Fibroblast of mammary gland (primary cell): ENCODE data around the gene CAMKMT.

Experiments
- DNase-seq: peaks from one replicate; pipeline ENCODE4 v3.0.0-alpha.2; 2010; ENCODE audit warnings: low read depth
- H3K4me3 ChIP-seq: 2 replicates; pipeline ENCODE4 v1.5.1; 2011; ENCODE audit warnings: low read depth, mild to moderate bottlenecking, low read length, moderate library complexity; ENCODE audit not compliant: control insufficient read depth
- CTCF ChIP-seq: conservative IDR thresholded peaks from 2 replicates; pipeline ENCODE4 v1.5.1; 2011; ENCODE audit warnings: low read depth, low read length, inconsistent platforms; ENCODE audit not compliant: control insufficient read depth, insufficient read depth

The CAMKMT gene

DNA sequence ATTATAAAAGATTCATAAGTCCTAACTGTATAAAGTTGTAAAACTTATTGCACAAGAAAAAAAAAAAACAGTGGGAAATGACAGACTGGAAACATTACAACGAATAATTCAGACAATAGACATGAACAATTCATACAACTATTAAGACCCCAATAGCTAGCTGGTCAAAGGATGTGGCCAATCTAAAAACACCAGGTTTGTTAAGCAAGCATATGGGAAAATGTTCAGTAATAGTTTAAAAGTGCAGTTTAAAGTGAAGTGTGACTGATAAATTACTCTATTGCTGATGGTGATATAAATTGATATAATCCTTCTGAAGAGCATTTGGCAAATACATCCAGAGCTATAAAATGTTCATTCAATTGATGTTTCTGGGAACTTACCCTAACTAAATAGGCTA is 289.0 kb downstream of the CAMKMT start:
- no peak for DNase-seq
- no peak overlapping the region for H3K4me3 ChIP-seq
- TF ChIP-seq CTCF = no peak

GRCh38 chr2:44651974-44652373 is 290.2 kb downstream of the CAMKMT start:
- H3K4me3 ChIP-seq = no peak overlapping the region
- DNase-seq = no peak
- TF ChIP-seq CTCF = no peak

DNA sequence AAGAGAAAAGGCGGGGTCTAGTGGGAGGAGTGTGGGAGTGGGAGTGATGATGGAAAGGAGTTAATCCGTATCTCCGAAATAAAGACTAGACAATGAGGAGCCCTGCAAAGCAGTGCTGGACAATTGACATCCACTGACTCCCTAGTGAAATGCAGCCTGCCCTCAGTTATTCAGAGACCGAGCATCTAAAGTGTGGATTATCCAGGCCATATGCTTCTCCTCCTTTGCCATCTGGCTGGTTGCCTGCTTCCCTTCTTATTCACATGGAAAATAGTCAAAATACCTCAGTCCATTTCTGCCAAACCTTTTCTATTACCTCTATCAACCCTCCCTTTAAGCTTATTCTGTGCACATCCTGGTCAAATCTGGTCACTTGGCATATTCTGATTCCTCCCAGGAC is 291.0 kb downstream of the CAMKMT start:
- no peak for TF ChIP-seq CTCF
- DNase-seq = no peak
- H3K4me3 ChIP-seq = no peak overlapping the region

DNA sequence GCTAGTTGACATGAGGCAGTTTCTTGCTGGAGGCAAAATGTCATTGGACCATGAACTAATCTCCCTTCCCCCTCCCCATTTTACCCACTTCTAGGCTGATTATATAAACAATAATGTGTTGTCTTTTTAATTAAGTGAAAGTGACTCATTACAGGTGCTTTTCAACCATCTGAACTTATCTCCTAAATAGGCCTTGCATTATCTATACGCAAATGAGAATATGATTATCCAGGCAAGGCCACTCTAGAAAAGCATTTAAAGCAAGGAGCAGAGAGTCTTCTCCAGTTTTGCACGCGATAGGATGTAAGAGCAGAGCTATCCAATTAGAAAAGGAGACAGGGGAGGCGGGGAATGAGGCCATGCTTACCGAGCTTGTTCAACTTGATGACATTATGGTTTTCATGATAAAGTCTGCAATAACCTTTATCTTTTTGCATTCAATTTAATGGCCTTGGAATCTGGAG is 293.7 kb downstream of the CAMKMT start:
- no peak for DNase-seq
- no peak overlapping the region for H3K4me3 ChIP-seq
- TF ChIP-seq CTCF = no peak

DNA sequence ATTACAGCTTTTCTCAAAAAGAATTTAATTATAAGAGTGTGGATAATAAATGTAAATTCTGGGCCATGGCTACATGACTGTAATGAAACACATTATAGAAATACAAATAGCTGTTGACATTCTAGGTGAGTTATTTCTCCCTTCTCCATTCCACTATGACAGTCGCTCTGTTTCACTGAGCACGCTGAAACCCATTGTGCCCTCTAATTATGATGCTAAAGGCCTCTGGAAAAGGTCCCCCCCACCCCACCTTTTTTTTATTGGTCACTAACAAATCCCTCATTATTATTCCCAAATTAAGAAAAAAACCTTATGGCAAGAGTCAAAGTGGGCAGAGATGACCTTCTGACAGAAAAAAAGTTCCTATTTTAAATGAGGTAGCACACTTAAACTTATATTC is 294.7 kb downstream of the CAMKMT start:
- no peak for TF ChIP-seq CTCF
- no peak for DNase-seq

DNA sequence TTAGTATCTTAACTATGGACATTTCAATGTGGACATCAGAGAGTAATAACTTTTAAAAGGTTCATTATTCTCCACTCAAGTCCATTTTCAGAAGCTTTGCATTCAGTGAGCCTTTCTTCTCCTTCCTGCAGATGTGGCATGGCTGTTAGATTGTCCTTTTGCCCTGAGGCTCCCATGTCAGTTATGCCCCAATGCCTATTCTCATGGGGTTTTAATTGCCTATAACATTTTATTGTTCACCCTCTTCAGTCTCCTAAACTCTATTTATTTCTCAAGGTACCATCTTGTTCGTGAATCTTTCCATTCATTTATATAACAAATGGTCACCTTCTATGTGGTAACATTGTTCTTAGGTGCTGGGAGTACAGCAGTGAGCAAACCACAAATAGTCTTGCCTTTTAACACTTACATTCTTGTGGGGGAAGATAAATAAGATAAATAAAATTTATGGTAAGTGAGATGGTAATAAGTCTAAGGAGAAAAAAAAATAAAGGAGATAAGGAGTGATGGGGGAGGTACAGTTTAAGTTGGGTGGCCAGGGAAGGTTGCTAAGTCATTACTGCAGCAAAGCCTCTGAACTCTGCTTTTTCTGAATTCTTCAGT is 301.8 kb downstream of the CAMKMT start:
- DNase-seq = no peak
- no peak overlapping the region for H3K4me3 ChIP-seq
- TF ChIP-seq CTCF = no peak

More for the DNA sequence above, 294.7 kb downstream of the CAMKMT start:
- no peak overlapping the region for H3K4me3 ChIP-seq

DNA sequence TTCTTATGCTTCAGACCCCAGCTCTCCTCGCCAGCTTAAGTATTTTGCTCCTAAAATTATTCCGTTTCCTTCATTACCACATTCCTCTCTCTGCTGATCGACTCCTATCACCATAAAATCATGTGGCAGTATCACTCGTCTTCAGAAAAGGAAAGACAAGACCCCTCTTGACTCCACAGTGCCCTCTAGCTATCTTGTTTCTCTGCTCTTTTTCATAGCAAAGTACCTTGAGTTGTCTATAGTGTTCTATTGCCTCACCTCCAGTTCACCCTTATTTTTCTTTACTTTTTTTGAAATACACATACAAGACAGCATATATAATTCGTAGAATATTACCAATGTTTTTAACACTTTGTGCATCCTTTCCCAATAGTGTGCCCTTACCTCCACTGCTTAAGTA is 306.6 kb downstream of the CAMKMT start:
- no peak overlapping the region for H3K4me3 ChIP-seq
- peak; percentile 42 for TF ChIP-seq CTCF
- peak; percentile 14 for DNase-seq
